Lower lobe of right lung (tissue), 2 donors: ENCODE results near the gene KREMEN2. TPM values are rescaled to one million over a fixed set of nuclear protein-coding genes. Genes with fewer than 3 reads are reported as not detected.

Source experiments
- ATAC-seq, 2 donors: fragments of 200-7000 bp; cut with Tn5 transposase; one replicate each; pipeline ENCODE4 v1.9.1; 2020 to 2022; ENCODE audit warnings: mild to moderate bottlenecking in 2 of 2, moderate library complexity in 2 of 2
- DNase-seq: peaks from one replicate; pipeline ENCODE4 v3.0.0-alpha.2; 2020
- H3K27ac ChIP-seq: fragments of 200-600 bp; one replicate; pipeline ENCODE4 v1.8.0; 2022
- H3K27me3 ChIP-seq: fragments of 200-600 bp; one replicate; pipeline ENCODE4 v1.8.0; 2022; ENCODE audit warnings: low read depth
- H3K36me3 ChIP-seq: fragments of 200-600 bp; one replicate; pipeline ENCODE4 v1.8.0; 2022; ENCODE audit warnings: mild to moderate bottlenecking
- H3K4me1 ChIP-seq: fragments of 200-600 bp; one replicate; pipeline ENCODE4 v1.8.0; 2022
- H3K4me3 ChIP-seq: fragments of 200-600 bp; one replicate; pipeline ENCODE4 v1.8.0; 2022; ENCODE audit warnings: mild to moderate bottlenecking
- H3K9me3 ChIP-seq: fragments of 200-600 bp; one replicate; pipeline ENCODE4 v1.8.0; 2022
- intact Hi-C: fragments of 100-400 bp; cut with DNase I; formaldehyde crosslinking; loops from one replicate; pipeline ENCODE4 v1.11.0; 2022
- total RNA-seq: library from RNA; stranded (reverse); fragmentation: NEBNext Ultra II Directional; extraction: Animal tissue kit (Norgen Biotek cat#: 25700); gene quantifications from one replicate; pipeline ENCODE4 v1.2.1, GENCODE V29; 2021
- TF ChIP-seq, protein P1 (sequence below): fragments of 200-600 bp; IDR thresholded peaks from one replicate; pipeline ENCODE4 v1.8.0; 2022; ENCODE audit warnings: antibody characterized with exemption, mild to moderate bottlenecking
- donor health status: DM: no; HTN: yes; CAD: no; lungs with severe emphysema.

The KREMEN2 gene
- total RNA-seq, 1 donor from 2014 or later, result not detected

DNA sequence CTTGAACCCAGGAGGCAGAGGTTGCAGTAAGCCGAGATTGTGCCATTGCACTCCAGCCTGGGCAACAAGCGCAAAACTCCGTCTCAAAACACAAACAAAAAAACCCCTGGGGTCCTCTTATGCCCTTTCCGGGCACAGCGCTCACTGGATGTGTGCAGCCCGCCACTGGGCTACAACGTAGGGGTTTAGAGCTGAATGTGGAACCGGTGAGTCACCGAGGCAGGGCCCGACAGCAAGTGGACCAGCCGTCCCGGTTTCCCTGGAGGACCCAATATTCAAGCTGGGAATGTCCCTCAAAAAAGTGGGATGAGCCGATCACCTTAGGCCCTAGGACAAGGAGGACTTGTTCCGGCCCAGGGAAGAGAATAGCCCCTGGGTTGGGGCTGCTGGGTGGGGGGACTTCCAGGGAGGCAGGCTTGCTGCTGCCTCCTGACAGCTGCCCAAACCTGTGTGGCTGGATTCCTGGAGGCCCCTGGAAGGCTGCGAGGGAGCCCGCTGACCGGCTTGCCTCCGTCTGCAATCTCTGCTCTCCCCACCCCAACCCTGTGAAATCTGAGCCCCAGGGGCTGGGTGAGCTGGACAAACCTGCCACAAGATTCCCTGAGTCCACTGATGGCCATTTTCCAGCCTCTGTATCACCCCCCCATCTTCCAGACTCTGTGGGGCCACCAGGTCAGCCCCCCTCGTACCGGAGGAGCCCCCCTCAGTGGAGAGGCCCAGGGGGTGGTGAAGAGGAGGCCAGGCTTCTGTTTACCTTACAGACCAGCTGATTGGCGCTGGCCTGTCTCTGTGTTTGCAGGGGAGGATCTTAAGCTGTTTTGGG lies 45.7 kb downstream of the KREMEN2 start:
- Histone ChIP-seq H3K9me3 (no peaks in the 10 kb centered on the region), H3K36me3 (no peaks in the 10 kb centered on the region), H3K4me3 (no peak overlapping the region), H3K27ac (peak overlapping the region; percentile 73), H3K27me3 (peaks cover 71% of the 10 kb centered on the region), H3K4me1 (peaks cover 31% of the 10 kb centered on the region)
- DNase-seq, result peak; percentile 88
- peak; percentile 72 to 76 for ATAC-seq
- intact Hi-C loops, result no loop called here
- TF ChIP-seq, protein P1, sequence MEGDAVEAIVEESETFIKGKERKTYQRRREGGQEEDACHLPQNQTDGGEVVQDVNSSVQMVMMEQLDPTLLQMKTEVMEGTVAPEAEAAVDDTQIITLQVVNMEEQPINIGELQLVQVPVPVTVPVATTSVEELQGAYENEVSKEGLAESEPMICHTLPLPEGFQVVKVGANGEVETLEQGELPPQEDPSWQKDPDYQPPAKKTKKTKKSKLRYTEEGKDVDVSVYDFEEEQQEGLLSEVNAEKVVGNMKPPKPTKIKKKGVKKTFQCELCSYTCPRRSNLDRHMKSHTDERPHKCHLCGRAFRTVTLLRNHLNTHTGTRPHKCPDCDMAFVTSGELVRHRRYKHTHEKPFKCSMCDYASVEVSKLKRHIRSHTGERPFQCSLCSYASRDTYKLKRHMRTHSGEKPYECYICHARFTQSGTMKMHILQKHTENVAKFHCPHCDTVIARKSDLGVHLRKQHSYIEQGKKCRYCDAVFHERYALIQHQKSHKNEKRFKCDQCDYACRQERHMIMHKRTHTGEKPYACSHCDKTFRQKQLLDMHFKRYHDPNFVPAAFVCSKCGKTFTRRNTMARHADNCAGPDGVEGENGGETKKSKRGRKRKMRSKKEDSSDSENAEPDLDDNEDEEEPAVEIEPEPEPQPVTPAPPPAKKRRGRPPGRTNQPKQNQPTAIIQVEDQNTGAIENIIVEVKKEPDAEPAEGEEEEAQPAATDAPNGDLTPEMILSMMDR, result no peak

DNA sequence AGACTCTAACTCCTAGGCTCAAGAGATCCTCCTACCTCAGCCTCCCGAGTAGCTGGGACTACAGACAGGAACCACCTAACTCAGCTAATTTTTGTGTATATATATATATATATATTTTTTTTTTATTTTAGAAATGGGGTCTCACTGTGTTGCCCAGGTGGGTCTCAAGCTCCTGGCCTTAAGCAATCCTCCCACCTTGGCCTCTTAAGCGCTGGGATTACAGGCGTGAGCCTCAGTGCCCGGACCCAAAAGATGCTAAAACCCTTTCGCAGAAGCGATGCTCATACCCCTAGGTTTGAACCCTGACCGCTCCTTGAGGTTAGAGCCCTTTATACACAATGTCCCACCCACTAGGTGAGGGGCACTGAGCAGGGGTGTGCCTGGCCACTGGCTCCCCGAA lies 46.4 kb downstream of the KREMEN2 start:
- no peak overlapping the region for H3K4me3 ChIP-seq
- no peaks in the 10 kb centered on the region for H3K36me3 ChIP-seq
- peaks cover 66% of the 10 kb centered on the region for H3K27me3 ChIP-seq
- peaks cover 28% of the 10 kb centered on the region for H3K4me1 ChIP-seq
- intact Hi-C loops, result no loop called here
- peak overlapping the region; percentile 73 for H3K27ac ChIP-seq
- no peak for ATAC-seq
- no peaks in the 10 kb centered on the region for H3K9me3 ChIP-seq
- TF ChIP-seq, protein P1, result no peak
- no peak for DNase-seq

DNA sequence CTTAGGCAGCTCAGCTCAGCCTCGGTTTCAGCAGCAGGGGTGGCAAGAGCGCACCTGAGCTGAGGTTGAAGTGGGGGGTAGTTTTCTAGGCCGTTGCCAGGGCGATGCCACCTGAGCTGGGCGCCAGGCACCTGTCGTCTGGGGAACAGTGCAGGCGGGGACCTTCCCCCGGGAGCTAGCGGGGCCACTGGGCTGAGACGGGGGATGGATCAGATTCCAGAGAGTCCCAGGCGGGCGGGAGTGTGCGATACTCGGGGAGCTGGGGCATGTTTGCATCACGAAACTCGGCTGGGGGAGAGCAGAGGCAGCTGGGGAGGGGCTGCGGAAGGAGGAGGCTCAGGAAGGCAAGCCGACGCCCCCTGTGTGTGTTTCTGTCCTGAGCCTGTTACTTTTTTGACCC lies 48.2 kb downstream of the KREMEN2 start:
- no peaks in the 10 kb centered on the region for H3K36me3 ChIP-seq
- TF ChIP-seq, protein P1, result no peak
- no peak overlapping the region for H3K4me3 ChIP-seq
- intact Hi-C loops, result no loop called here
- ATAC-seq (peak; percentile 7 to 36), DNase-seq (no peak)
- no peak overlapping the region for H3K27ac ChIP-seq
- peaks cover 22% of the 10 kb centered on the region for H3K4me1 ChIP-seq
- no peaks in the 10 kb centered on the region for H3K9me3 ChIP-seq
- peaks cover 62% of the 10 kb centered on the region for H3K27me3 ChIP-seq

DNA sequence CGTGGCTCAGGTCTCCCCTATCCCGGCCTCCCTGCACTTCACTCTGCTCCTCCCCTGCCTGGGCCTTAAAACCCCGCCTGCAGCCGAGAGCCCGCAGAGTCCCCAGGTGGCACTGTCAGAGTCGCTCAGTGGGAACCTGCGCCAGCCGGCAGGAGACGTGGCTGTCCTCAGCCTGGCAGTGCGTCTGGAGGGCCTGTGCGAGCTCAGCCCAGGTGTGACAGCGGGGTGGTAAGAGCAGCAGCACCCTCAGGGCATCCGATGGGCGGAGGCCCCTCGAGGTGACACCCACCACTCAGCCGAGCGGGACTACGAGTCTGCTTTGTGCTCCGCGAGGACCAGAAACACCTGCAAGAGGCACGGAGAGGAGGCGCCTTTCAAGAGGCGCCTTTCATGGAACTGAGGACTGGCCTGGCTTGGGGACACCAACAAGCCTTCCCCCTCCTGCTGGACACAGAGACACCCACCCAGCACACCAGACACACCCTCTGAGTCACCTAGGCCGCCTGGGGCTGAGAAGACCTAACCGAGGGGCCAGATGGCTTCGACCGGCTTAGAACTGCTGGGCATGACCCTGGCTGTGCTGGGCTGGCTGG lies 48.8 kb downstream of the KREMEN2 start, which contains the start of gene CLDN9:
Gene CLDN9 (plus strand): TSS at position 96 of the 593 bp plus-strand sequence. CDS start 440 bp downstream, at position 536.
- peaks cover 63% of the 10 kb centered on the region for H3K27me3 ChIP-seq
- DNase-seq (no peak), ATAC-seq (peak; percentile 61 to 66)
- intact Hi-C loops, result no loop called here
- TF ChIP-seq, protein P1, result no peak
- no peaks in the 10 kb centered on the region for H3K9me3 ChIP-seq
- H3K36me3 ChIP-seq, result no peaks in the 10 kb centered on the region
- no peak within 1 kb of the TSS for H3K4me3 ChIP-seq
- H3K4me1 ChIP-seq, result peaks cover 17% of the 10 kb centered on the region
- no peak within 1 kb of the TSS for H3K27ac ChIP-seq

DNA sequence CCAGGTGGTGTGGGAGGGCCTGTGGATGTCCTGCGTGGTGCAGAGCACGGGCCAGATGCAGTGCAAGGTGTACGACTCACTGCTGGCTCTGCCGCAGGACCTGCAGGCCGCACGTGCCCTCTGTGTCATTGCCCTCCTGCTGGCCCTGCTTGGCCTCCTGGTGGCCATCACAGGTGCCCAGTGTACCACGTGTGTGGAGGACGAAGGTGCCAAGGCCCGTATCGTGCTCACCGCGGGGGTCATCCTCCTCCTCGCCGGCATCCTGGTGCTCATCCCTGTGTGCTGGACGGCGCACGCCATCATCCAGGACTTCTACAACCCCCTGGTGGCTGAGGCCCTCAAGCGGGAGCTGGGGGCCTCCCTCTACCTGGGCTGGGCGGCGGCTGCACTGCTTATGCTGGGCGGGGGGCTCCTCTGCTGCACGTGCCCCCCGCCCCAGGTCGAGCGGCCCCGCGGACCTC lies 49.4 kb downstream of the KREMEN2 start:
- TF ChIP-seq, protein P1, result no peak
- H3K9me3 ChIP-seq, result no peaks in the 10 kb centered on the region
- peaks cover 63% of the 10 kb centered on the region for H3K27me3 ChIP-seq
- no peak overlapping the region for H3K4me3 ChIP-seq
- peaks cover 17% of the 10 kb centered on the region for H3K4me1 ChIP-seq
- H3K27ac ChIP-seq, result no peak overlapping the region
- H3K36me3 ChIP-seq, result no peaks in the 10 kb centered on the region
- intact Hi-C loops, result no loop called here
- DNase-seq (no peak), ATAC-seq (no peak)
